ENCODE results near the gene CEACAM19. TPM values are rescaled to one million over a fixed set of nuclear protein-coding genes. Genes with fewer than 3 reads are reported as not detected.

CEACAM19 gene
- total and polyA plus RNA-seq, 9 of the 15 experiments (the other 6 are each of a cell fraction or from before 2014, with no cell fraction given), result 0.15 to 0.30 (median 0.23) TPM; not detected in 5

DNA sequence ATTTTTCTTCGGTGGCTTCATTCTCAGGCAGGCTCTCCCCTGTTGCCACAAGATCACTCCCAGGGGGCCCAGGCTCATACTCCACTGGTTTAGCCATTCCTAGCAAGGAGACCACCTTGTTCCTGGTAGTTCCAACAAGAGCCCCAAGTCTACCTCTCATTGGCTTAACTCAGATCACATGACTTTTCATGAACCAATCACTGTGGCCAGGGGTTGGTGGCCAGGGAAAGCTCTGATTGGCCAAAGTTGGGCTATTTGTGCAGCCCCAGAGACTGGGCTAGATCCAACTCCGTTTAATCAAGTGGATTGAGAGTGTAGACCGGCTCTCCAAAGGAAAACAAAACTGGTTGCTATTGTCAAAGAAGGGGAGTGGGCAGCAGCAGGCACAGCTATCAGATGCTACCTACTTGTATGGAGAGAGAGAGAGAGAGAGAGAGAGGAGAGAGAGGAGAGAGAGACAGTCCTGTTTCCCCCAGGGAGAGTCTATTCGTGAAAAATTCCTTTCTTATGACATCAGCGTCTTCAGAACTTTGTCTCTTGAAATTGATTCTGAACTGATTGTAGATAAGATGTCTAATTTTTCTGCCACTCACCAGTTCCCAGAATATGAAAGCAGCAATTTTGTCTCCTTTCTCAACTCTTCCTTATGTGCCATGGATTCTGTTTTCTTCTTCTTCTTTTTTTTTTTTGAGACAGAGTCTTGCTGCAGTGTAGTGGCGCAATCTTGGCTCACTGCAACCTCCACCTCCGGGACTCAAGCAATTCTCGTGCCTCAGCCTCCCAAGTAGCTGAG is 5.9 kb downstream of the CEACAM19 start (continued):
- TF ChIP-seq, protein P1, sequence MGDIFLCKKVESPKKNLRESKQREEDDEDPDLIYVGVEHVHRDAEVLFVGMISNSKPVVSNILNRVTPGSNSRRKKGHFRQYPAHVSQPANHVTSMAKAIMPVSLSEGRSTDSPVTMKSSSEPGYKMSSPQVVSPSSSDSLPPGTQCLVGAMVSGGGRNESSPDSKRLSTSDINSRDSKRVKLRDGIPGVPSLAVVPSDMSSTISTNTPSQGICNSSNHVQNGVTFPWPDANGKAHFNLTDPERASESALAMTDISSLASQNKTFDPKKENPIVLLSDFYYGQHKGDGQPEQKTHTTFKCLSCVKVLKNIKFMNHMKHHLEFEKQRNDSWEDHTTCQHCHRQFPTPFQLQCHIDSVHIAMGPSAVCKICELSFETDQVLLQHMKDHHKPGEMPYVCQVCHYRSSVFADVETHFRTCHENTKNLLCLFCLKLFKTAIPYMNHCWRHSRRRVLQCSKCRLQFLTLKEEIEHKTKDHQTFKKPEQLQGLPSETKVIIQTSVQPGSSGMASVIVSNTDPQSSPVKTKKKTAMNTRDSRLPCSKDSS (IDR thresholded peaks at IDR 0.05; ENCODE audit: low read depth, partially characterized antibody), result no peak
- TF ChIP-seq ZNF584 (CRISPR knock-in tag; IDR thresholded peaks at IDR 0.05; ENCODE audit: low read depth), result 0 out of 2 replicates have a peak, but pooled peaks have one; percentile 32
- no peak for TF ChIP-seq KAT2B (IDR thresholded peaks at IDR 0.05; ENCODE audit: low read depth, low read length)
- TF ChIP-seq ARHGAP35 (IDR thresholded peaks at IDR 0.05; ENCODE audit: partially characterized antibody), result no peak
- no peak for TF ChIP-seq EHMT2 (IDR thresholded peaks at IDR 0.05)
- peak; percentile 91 for TF ChIP-seq JUND (IDR thresholded peaks at IDR 0.05; ENCODE audit: borderline replicate concordance, low read depth, low read length)
- TF ChIP-seq JUND (tag; IDR thresholded peaks at IDR 0.05; ENCODE audit: borderline replicate concordance, low read depth, low read length), result peak; percentile 96
- no peak for TF ChIP-seq TCF7 (IDR thresholded peaks at IDR 0.05; ENCODE audit: borderline replicate concordance)
- no peak for TF ChIP-seq HNRNPK (IDR thresholded peaks at IDR 0.05; ENCODE audit: low read depth, low read length, poor library complexity, severe bottlenecking)
- TF ChIP-seq XRCC5 (IDR thresholded peaks at IDR 0.05; ENCODE audit: low read depth, low read length), result 0 out of 2 replicates have a peak, but pooled peaks have one; percentile 30
- TF ChIP-seq TEAD2 (tag; IDR thresholded peaks at IDR 0.05), result peak; percentile 82
- no peak for TF ChIP-seq ZNF436 (CRISPR knock-in tag; IDR thresholded peaks at IDR 0.05)
- TF ChIP-seq TGIF2 (CRISPR knock-in tag; IDR thresholded peaks at IDR 0.05), result no peak
- no peak for TF ChIP-seq CHD1 (IDR thresholded peaks at IDR 0.05; ENCODE audit: low read length)
- TF ChIP-seq, protein P2, sequence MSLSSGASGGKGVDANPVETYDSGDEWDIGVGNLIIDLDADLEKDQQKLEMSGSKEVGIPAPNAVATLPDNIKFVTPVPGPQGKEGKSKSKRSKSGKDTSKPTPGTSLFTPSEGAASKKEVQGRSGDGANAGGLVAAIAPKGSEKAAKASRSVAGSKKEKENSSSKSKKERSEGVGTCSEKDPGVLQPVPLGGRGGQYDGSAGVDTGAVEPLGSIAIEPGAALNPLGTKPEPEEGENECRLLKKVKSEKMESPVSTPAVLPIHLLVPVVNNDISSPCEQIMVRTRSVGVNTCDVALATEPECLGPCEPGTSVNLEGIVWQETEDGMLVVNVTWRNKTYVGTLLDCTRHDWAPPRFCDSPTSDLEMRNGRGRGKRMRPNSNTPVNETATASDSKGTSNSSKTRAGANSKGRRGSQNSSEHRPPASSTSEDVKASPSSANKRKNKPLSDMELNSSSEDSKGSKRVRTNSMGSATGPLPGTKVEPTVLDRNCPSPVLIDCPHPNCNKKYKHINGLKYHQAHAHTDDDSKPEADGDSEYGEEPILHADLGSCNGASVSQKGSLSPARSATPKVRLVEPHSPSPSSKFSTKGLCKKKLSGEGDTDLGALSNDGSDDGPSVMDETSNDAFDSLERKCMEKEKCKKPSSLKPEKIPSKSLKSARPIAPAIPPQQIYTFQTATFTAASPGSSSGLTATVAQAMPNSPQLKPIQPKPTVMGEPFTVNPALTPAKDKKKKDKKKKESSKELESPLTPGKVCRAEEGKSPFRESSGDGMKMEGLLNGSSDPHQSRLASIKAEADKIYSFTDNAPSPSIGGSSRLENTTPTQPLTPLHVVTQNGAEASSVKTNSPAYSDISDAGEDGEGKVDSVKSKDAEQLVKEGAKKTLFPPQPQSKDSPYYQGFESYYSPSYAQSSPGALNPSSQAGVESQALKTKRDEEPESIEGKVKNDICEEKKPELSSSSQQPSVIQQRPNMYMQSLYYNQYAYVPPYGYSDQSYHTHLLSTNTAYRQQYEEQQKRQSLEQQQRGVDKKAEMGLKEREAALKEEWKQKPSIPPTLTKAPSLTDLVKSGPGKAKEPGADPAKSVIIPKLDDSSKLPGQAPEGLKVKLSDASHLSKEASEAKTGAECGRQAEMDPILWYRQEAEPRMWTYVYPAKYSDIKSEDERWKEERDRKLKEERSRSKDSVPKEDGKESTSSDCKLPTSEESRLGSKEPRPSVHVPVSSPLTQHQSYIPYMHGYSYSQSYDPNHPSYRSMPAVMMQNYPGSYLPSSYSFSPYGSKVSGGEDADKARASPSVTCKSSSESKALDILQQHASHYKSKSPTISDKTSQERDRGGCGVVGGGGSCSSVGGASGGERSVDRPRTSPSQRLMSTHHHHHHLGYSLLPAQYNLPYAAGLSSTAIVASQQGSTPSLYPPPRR (CRISPR knock-in tag; IDR thresholded peaks at IDR 0.05; ENCODE audit: borderline replicate concordance), result no peak
- TF ChIP-seq TOE1 (IDR thresholded peaks at IDR 0.05; ENCODE audit: borderline replicate concordance), result peak; percentile 96
- no peak for TF ChIP-seq TOE1 (CRISPR knock-in tag; IDR thresholded peaks at IDR 0.05; ENCODE audit: borderline replicate concordance, low read depth)
- TF ChIP-seq SMAD3 (CRISPR knock-in tag; conservative IDR thresholded peaks at IDR 0.05), result no peak
- TF ChIP-seq ZNF140 (CRISPR knock-in tag; IDR thresholded peaks at IDR 0.05), result no peak
